Transverse colon (tissue), 4 donors: ENCODE results near the gene TUBB4A.

Experiments used
- CTCF ChIP-seq, 5 experiments: fragments of 200-600 bp in 3 of 5; fragments of 450-650 bp in 2 of 5; sonication (generic) in 3 of 5; IDR thresholded peaks; 1 replicate in 2 of 5; 2 replicates in 3 of 5; pipeline ENCODE4 v1.5.1; 2016 to 2017; ENCODE audit warnings: antibody characterized with exemption in 5 of 5, inconsistent platforms in 3 of 5, mild to moderate bottlenecking in 2 of 5, moderate library complexity in 1 of 5
- EP300 ChIP-seq: sonication (generic); formaldehyde crosslinking; IDR thresholded peaks from one replicate; pipeline ENCODE4 v1.6.1; 2017; ENCODE audit warnings: antibody characterized with exemption, low read depth
- POLR2A ChIP-seq: fragments of 450-650 bp; IDR thresholded peaks from one replicate; pipeline ENCODE4 v1.6.1; 2016; ENCODE audit warnings: antibody characterized with exemption, mild to moderate bottlenecking, moderate library complexity
- POLR2AphosphoS5 ChIP-seq, 3 donors: sonication (generic); formaldehyde crosslinking; IDR thresholded peaks; one replicate each; pipeline ENCODE4 v1.6.1; 2016; ENCODE audit warnings: antibody characterized with exemption in 3 of 3

- TF ChIP-seq POLR2AphosphoS5 (IDR thresholded peaks at IDR 0.05) (no peak), CTCF (IDR thresholded peaks at IDR 0.05) (no peak), POLR2A (no peak), EP300 (no peak)
Measured at GRCh38 chr19:6466526-6467248, 35.4 kb downstream of the TUBB4A start.
